Colonic mucosa (tissue), 4 donors: Measurements from ENCODE around the gene SMIM24. TPM values are rescaled to one million over a fixed set of nuclear protein-coding genes. Genes with fewer than 3 reads are reported as not detected.
A peak's percentile ranks its signal among the peaks of the same experiment; 100 is the strongest.

ENCODE experiments used
- DNase-seq: peaks from one replicate; pipeline ENCODE4 v3.0.0-alpha.2; 2020
- H3K27ac ChIP-seq: fragments of 200-600 bp; one replicate; pipeline ENCODE4 v1.8.0; 2021
- H3K27me3 ChIP-seq: fragments of 200-600 bp; one replicate; pipeline ENCODE4 v1.8.0; 2021
- H3K36me3 ChIP-seq: fragments of 200-600 bp; one replicate; pipeline ENCODE4 v1.8.0; 2021
- H3K4me1 ChIP-seq: fragments of 200-600 bp; one replicate; pipeline ENCODE4 v1.8.0; 2021; ENCODE audit warnings: mild to moderate bottlenecking
- H3K4me3 ChIP-seq: fragments of 200-600 bp; one replicate; pipeline ENCODE4 v1.8.0; 2021
- H3K9ac ChIP-seq, 2 donors: one replicate each; pipeline ENCODE4 v1.7.0; 2013; ENCODE audit warnings: control low read depth in 2 of 2, low read depth in 2 of 2, low read length in 2 of 2
- H3K9me3 ChIP-seq: fragments of 200-600 bp; one replicate; pipeline ENCODE4 v1.8.0; 2021
- CTCF ChIP-seq: fragments of 200-600 bp; IDR thresholded peaks from one replicate; pipeline ENCODE4 v1.8.0; 2022; ENCODE audit warnings: antibody characterized with exemption, mild to moderate bottlenecking
- intact Hi-C: fragments of 100-400 bp; cut with DNase I; formaldehyde crosslinking; loops from one replicate; pipeline ENCODE4 v1.14.1; 2022
- total RNA-seq, 2 donors: library from RNA; stranded (reverse); fragmentation: NEBNext Ultra II Directional in 1 of 2; extraction: Animal tissue kit (Norgen Biotek cat#: 25700) in 1 of 2; gene quantifications; one replicate each; pipeline ENCODE4 v1.2.1, GENCODE V29; 2021
- donor health status: healthy.
- donor health status: DM: no; HTN: no; CAD: no.
- donor health status: DM: no; HTN: no; CAD: no.

The SMIM24 gene
- total RNA-seq, 2 donors from 2014 or later = 16.1 to 59.0 TPM

- Histone ChIP-seq H3K4me3 (peak within 1 kb of the TSS; percentile 74), H3K27me3 (no peaks in the 10 kb centered on the region), H3K4me1 (peaks cover 5% of the 10 kb centered on the region), H3K9ac (peak within 1 kb of the TSS; percentile 89 to 92), H3K36me3 (no peaks in the 10 kb centered on the region), H3K9me3 (no peaks in the 10 kb centered on the region), H3K27ac (peak within 1 kb of the TSS; percentile 88)
- DNase-seq = peak; percentile 99
- intact Hi-C loops = no loop called here
- TF ChIP-seq CTCF = no peak
These were observed 25.5 kb upstream of the SMIM24 start, which contains the start of gene FZR1 for GRCh38 chr19:3505598-3506383. TSS of gene FZR1 (plus strand) at chr19:3506311. CDS start at chr19:3522990, 16,679 bp downstream.

GRCh38 chr19:3504735-3505134, 24.4 kb upstream of the SMIM24 start:
- Histone ChIP-seq H3K27ac (no peak overlapping the region), H3K36me3 (no peaks in the 10 kb centered on the region), H3K9ac (peak overlapping the region in 1 of 2 donors; percentile 2), H3K27me3 (no peaks in the 10 kb centered on the region), H3K9me3 (no peaks in the 10 kb centered on the region), H3K4me1 (peaks cover 7% of the 10 kb centered on the region), H3K4me3 (no peak overlapping the region)
- DNase-seq = no peak
- no peak for TF ChIP-seq CTCF
- intact Hi-C loops = no loop called here

- no peak overlapping the region for H3K4me3 ChIP-seq
These were observed 22.8 kb upstream of the SMIM24 start for GRCh38 chr19:3503036-3503572.

GRCh38 chr19:3501780-3502179, 21.5 kb upstream of the SMIM24 start:
- no peak for DNase-seq
- intact Hi-C loops = no loop called here

More at GRCh38 chr19:3503036-3503572, 22.8 kb upstream of the SMIM24 start:
- intact Hi-C loops = no loop called here
- DNase-seq = no peak
- TF ChIP-seq CTCF = no peak
- H3K9ac ChIP-seq = no peak overlapping the region
- no peaks in the 10 kb centered on the region for H3K27me3 ChIP-seq
- no peaks in the 10 kb centered on the region for H3K36me3 ChIP-seq
- no peak overlapping the region for H3K27ac ChIP-seq
- no peaks in the 10 kb centered on the region for H3K9me3 ChIP-seq
- H3K4me1 ChIP-seq = peaks cover 12% of the 10 kb centered on the region

More at GRCh38 chr19:3501780-3502179, 21.5 kb upstream of the SMIM24 start:
- no peak for TF ChIP-seq CTCF
- Histone ChIP-seq H3K9me3 (no peaks in the 10 kb centered on the region), H3K4me3 (no peak overlapping the region), H3K27ac (no peak overlapping the region), H3K36me3 (no peaks in the 10 kb centered on the region), H3K27me3 (no peaks in the 10 kb centered on the region), H3K4me1 (peaks cover 12% of the 10 kb centered on the region), H3K9ac (no peak overlapping the region)
